Stimulated activated effector memory CD8-positive, alpha-beta T cell treated with anti-CD3 and anti-CD28 coated beads, Interleukin-12 subunit alpha, Interleukin-12 subunit beta, amount 100 ng/mL, for 72 hours (primary cell): Measurements from ENCODE around the gene HEATR5A.
"Not testable (repeated sequence)": the region's sequence is repeated elsewhere in the genome, so short reads cannot be mapped to it uniquely, and the experiment has no call there.

ENCODE experiments used
- ATAC-seq: fragments of 150-1000 bp; cut with Tn5 transposase; 2 replicates; pipeline ENCODE4 v1.10.0; 2021
- DNase-seq, 2 donors: peaks; one replicate each; pipeline ENCODE4 v3.0.0; 2021 to 2022; ENCODE audit warnings: low spot score in 2 of 2
- H3K27ac Mint-ChIP-seq: one replicate; pipeline ENCODE4 v1.8.0; 2022; ENCODE audit warnings: mild to moderate bottlenecking, mixed read lengths
- H3K36me3 Mint-ChIP-seq: one replicate; pipeline ENCODE4 v1.8.0; 2022; ENCODE audit warnings: mild to moderate bottlenecking, mixed read lengths
- H3K4me1 Mint-ChIP-seq: one replicate; pipeline ENCODE4 v1.8.0; 2022; ENCODE audit warnings: mixed read lengths
- H3K4me3 Mint-ChIP-seq: one replicate; pipeline ENCODE4 v1.8.0; 2022; ENCODE audit warnings: mild to moderate bottlenecking, mixed read lengths
- H3K9me3 Mint-ChIP-seq: one replicate; pipeline ENCODE4 v1.8.0; 2022; ENCODE audit warnings: mixed read lengths

The HEATR5A gene

DNA sequence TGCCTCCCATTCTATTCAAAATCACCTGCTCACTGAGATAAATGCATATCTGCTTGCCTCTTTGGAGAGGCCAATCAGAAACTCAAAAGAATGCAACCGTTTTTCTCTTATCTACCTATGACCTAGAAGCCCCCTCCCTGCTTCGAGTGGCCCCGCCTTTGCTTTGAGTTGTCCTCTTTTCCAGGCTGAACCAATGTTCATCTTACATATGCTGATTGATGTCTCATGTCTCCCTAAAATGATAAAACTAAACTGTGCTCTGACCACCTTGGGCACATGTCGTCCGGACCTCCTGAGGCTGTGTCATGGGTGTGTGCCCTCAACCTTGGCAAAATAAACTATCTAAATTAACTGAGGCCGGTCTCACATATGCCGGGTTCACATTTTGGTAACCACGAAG lies 148.7 kb downstream of the HEATR5A start:
- H3K27ac Mint-ChIP-seq = no peak overlapping the region
- H3K36me3 Mint-ChIP-seq = no peaks in the 10 kb centered on the region
- peaks cover 6% of the 10 kb centered on the region for H3K4me1 Mint-ChIP-seq
- peaks cover 7% of the 10 kb centered on the region for H3K9me3 Mint-ChIP-seq
- ATAC-seq = no peak
- no peak overlapping the region for H3K4me3 Mint-ChIP-seq
- no peak for DNase-seq

DNA sequence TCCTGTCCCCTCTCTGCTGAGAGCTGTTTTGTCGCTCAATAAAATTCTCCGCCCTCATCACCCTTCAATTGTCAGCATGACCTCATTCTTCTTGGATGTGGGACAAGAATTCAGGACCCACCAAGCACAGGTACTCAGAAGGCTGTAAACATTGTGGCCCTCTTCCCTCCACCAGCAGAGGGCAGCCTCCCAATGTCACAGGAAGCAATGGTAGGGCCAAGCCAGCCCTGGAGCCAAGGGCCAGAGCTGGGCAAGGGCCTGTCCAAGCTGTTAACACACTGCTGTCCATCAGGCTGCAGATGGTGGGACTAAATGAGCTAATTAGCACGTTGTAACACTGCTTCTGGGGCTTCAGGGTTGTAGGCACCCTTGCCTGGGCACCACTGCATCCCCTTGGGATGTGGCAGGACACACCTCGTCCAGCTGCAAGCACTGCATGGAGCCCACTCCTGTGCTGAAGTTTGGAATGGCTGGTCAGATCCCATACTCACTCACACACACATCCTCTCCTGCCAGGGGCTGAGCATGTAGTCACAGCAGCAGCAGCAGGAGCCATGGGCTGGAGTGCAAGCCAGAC lies 150.1 kb downstream of the HEATR5A start:
- peak; percentile 31 for ATAC-seq
- DNase-seq = peak; percentile 16 to 56
- Mint-ChIP-seq H3K4me3 (no peak overlapping the region), H3K4me1 (peaks cover 6% of the 10 kb centered on the region), H3K9me3 (peaks cover 3% of the 10 kb centered on the region), H3K36me3 (no peaks in the 10 kb centered on the region), H3K27ac (no peak overlapping the region)

- DNase-seq (no peak), ATAC-seq (no peak)
- Mint-ChIP-seq H3K9me3 (peaks cover 3% of the 10 kb centered on the region), H3K4me3 (no peak overlapping the region), H3K27ac (no peak overlapping the region), H3K36me3 (no peaks in the 10 kb centered on the region), H3K4me1 (peaks cover 7% of the 10 kb centered on the region)
These were observed 150.6 kb downstream of the HEATR5A start for GRCh38 chr14:31269634-31270195.

DNA sequence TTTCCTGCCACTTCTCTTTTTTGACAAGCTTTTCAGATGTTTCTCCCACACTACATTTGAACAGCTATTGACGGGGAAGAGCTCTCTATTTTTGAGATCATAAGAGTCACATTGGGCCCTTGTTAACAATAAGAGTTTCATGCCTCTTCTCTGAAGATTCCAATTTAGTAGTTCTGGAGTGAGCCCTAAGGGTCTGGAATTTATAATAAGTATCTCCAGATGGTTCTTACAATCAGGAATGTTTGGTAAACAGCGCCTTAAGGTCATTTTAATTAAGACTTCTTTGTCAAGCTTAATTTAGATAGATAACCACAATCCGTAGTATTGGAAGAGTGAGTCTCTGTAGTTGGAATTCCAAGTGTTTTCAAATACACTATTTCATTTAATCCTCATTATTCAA lies 152.1 kb downstream of the HEATR5A start:
- Mint-ChIP-seq H3K4me1 (peaks cover 8% of the 10 kb centered on the region), H3K36me3 (no peaks in the 10 kb centered on the region), H3K4me3 (no peak overlapping the region), H3K27ac (no peak overlapping the region), H3K9me3 (peaks cover 3% of the 10 kb centered on the region)
- DNase-seq (no peak), ATAC-seq (no peak)

DNA sequence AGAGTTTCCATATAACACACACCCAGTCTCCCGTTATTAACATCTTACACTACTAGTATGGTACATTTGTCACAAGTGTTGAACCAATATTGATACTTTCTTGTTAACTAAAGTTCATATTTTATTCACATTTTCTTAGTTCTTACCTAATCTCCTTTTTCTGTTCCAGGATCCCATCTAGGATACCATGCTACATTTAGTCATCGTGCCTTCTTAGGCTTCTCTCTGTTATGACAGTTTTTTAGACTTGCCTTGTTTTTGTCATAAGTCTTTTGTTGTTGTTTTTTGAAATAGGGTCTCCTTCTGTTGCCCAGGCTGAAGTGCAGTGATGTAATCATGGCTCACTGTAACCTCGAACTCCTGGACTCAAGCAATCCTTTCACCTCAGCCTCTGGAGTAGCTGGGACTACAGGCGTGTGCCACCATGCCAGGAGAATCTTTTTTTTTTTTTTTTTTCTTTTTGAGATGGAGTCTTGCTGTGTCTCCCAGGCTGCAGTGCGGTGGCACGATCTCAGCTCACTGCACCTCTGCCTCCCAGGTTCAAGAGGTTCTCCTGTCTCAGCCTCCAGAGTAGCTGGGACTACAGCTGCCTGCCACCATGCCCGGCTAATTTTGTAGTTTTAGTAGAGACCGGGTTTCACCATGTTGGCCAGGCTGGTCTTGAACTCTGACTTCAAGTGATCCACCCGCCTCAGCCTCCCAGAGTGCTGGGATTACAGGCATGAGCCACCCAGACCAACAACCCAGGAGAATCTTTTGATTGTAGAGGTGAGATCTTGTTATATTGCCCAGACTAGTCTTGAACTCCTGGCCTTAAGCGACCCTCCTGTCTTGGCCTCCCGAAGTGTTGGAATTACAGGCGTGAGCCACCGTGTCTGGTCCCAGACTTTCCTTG lies 153.7 kb downstream of the HEATR5A start:
- ATAC-seq = no peak

GRCh38 chr14:31265701-31266398 lies 154.5 kb downstream of the HEATR5A start:
- no peak overlapping the region for H3K4me3 Mint-ChIP-seq
- peaks cover 8% of the 10 kb centered on the region for H3K4me1 Mint-ChIP-seq
- ATAC-seq = no peak
- H3K9me3 Mint-ChIP-seq = peaks cover 3% of the 10 kb centered on the region
- no peak overlapping the region for H3K27ac Mint-ChIP-seq
- H3K36me3 Mint-ChIP-seq = no peaks in the 10 kb centered on the region
- no peak for DNase-seq

More for the DNA sequence above, 153.7 kb downstream of the HEATR5A start:
- H3K27ac Mint-ChIP-seq = no peak overlapping the region
- no peaks in the 10 kb centered on the region for H3K36me3 Mint-ChIP-seq
- DNase-seq = no peak
- peaks cover 8% of the 10 kb centered on the region for H3K4me1 Mint-ChIP-seq
- H3K4me3 Mint-ChIP-seq = no peak overlapping the region
- H3K9me3 Mint-ChIP-seq = peaks cover 3% of the 10 kb centered on the region

DNA sequence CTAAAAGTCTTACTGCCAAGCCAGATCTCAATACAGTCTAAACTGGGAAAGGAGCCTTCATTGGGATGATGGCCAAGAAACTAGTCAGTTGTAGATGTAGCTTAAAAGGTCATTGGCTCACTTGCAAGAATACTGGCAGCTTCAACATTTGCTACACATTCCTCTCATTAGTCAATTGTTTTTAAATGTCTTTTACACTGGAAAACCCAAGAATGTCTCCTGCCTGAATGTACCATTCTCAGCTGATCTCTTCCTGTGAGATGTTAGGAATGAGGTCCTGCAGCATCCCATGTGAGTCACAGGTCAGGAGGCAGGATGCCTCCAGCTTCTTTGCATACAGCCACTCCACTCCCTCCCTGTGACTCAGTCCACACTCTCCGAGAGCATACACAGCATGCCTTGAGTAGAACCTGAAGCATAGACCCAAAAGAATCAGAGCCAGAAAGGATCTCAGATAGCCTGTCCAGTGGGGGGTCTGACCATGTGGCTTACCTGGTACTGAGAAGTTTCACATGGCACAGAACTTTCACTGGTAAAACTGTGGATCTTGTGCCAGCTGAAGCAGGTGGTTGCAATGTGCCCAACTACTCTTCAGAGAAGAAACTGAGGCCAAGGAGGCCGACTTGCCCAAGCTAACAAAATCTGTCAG lies 156.7 kb downstream of the HEATR5A start:
- DNase-seq (no peak), ATAC-seq (no peak)
- H3K4me1 Mint-ChIP-seq = peaks cover 8% of the 10 kb centered on the region
- H3K9me3 Mint-ChIP-seq = no peaks in the 10 kb centered on the region
- no peak overlapping the region for H3K4me3 Mint-ChIP-seq
- no peak overlapping the region for H3K27ac Mint-ChIP-seq
- H3K36me3 Mint-ChIP-seq = no peaks in the 10 kb centered on the region

DNA sequence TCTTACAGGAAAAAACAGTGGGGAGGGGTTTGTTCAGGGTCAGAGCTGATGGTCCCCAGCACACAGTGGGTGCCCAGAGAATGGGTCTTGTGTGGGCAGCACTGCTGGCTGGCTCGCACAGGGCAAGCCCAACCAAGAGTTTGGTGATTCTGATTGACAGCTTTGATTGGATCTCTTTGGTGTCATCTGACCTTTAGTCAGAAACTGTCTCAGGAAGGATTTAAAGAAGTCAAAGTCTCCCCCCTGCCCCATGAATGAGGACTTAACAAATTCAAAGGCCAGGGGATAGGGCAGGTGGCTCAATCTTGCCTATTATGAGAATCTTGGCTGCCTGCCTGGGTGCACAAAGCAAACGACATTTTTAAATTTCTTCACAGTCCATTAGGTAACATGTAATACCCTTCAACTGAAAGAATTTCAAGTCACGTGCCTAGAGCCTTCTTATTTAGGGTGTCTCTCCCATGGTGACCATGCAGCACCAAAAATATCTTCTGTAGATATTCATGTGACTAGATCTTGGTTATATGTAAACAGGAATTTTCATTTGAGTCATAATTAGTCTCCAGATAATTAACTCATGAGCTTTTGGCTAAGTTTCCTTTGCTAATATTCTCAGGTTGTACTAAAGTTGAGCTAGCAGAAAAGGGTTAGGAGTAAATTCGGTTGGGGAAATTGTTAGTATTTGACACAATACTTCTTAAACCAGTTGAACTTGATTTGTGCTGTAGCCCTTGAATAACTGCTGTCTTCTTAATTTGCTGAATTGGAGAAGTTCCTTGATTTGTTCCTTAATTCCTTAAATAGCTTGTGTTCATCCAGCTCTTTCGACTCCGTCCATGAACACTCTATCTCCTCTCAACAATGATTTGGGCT lies 158.3 kb downstream of the HEATR5A start:
- Mint-ChIP-seq H3K9me3 (no peaks in the 10 kb centered on the region), H3K36me3 (no peaks in the 10 kb centered on the region), H3K4me1 (peaks cover 8% of the 10 kb centered on the region), H3K4me3 (no peak overlapping the region), H3K27ac (no peak overlapping the region)
- ATAC-seq (no peak), DNase-seq (no peak)

GRCh38 chr14:31261523-31261858 lies 158.9 kb downstream of the HEATR5A start:
- DNase-seq = no peak

GRCh38 chr14:31259040-31259435 lies 161.3 kb downstream of the HEATR5A start:
- not testable (repeated sequence) for H3K27ac Mint-ChIP-seq, DNase-seq, ATAC-seq, H3K4me3 Mint-ChIP-seq, H3K9me3 Mint-ChIP-seq, H3K4me1 Mint-ChIP-seq, H3K36me3 Mint-ChIP-seq

More at GRCh38 chr14:31261523-31261858, 158.9 kb downstream of the HEATR5A start:
- H3K4me3 Mint-ChIP-seq = no peak overlapping the region
- no peaks in the 10 kb centered on the region for H3K36me3 Mint-ChIP-seq
- H3K4me1 Mint-ChIP-seq = peaks cover 8% of the 10 kb centered on the region
- ATAC-seq = no peak
- H3K27ac Mint-ChIP-seq = no peak overlapping the region
- H3K9me3 Mint-ChIP-seq = no peaks in the 10 kb centered on the region

DNA sequence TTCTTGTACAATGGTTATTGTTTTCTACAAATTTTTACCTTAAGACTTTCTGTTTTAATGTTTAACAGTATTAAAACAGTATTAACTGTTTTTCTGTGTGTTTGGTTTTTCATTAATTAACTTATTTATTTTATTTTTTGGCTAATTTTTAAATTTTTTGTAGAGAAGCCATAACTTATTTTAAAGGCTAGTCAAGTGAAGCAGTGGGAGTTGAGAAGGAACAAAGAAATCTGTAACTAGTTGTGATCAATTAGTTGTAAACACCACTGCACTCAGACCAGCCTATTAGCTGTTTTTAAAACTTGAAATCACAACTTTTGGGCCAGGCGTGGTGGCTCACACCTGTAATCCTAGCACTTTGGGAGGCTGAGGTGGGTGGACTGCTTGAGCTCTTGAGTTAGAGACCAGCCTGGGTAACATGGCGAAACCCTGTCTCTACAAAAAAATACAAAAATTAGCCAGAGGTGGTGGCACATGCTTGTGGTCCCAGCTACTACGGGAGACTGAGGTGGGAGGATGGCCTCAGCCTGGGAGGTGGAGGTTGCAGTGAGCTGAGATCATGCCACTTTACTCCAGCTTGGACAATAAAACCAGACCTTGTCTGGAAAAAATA lies 161.8 kb downstream of the HEATR5A start:
- Mint-ChIP-seq H3K27ac (no peak overlapping the region), H3K4me3 (no peak overlapping the region), H3K36me3 (no peaks in the 10 kb centered on the region), H3K9me3 (no peaks in the 10 kb centered on the region), H3K4me1 (no peaks in the 10 kb centered on the region)
- ATAC-seq = no peak
- no peak for DNase-seq

DNA sequence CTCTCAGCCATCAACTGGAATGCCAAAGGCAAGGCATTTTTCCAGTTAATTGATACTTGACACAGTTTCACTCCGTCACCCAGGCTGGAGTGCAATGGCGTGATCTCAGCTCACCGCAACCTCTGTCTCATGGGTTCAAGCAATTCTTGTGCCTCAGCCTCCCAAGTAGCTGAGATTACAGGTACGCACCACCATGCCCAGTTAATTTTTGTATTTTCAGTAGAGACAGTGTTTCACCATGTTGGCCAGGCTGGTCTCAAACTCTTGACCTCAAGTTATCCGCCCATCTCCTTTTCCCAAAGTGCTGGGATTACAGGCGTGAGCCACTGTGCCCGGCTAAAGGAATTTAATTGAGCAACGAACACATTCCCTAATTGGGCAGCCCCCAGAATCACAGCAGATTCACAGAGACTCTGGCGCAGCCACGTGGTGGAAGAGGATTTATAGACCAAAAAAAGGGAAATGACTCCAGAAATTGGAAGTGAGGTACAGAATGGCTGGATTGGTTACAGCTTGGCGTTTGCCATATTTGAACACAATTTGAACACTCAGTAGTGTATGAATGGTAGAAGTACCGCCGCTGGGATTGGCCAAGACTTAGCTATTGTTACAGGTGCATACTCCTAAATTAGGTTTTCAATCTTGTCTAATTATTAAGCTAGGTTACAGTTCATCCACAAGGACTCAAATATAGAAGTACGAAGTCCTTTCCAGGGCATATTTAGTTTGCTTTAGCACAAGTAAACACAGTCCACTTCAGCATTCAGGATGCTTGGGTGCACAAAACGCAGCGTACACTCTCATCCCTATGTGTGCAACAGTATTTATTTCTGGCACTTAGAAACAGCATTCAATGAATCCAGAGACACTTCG lies 162.6 kb downstream of the HEATR5A start:
- not testable (repeated sequence) for H3K4me1 Mint-ChIP-seq, H3K36me3 Mint-ChIP-seq, ATAC-seq, H3K9me3 Mint-ChIP-seq, H3K4me3 Mint-ChIP-seq, DNase-seq, H3K27ac Mint-ChIP-seq

- Mint-ChIP-seq H3K27ac (no peak overlapping the region), H3K36me3 (no peaks in the 10 kb centered on the region), H3K9me3 (no peaks in the 10 kb centered on the region), H3K4me3 (no peak overlapping the region), H3K4me1 (no peaks in the 10 kb centered on the region)
- ATAC-seq = no peak
- no peak for DNase-seq
These were observed 163.2 kb downstream of the HEATR5A start for GRCh38 chr14:31257244-31257553.
